ENCODE measurements around the gene RBM38. TPM values are rescaled to one million over a fixed set of nuclear protein-coding genes. Genes with fewer than 3 reads are reported as not detected.

RBM38 gene
- total and polyA plus RNA-seq, 9 of the 15 experiments (the other 6 are each of a cell fraction or from before 2014, with no cell fraction given), result 0.28 to 82.4 (median 33.2) TPM

GRCh38 chr20:57351042-57351783, 40.0 kb upstream of the RBM38 start, which contains the start of gene RAE1:
RAE1 (plus strand) TSS chr20:57351255; CDS start chr20:57354039, 2,784 bp downstream.
- H3K4me2 ChIP-seq (ENCODE audit: insufficient read depth, low read length), result peak within 1 kb of the TSS; percentile 100
- in situ Hi-C loops (cut with MboI), result no loop called here
- DNase-seq (ENCODE audit: extremely low read depth in 1 of 4, low spot score in 3 of 4), result peak; percentile 75 to 95 (median 81)
- intact Hi-C loops (cut with micrococcal nuclease), result no loop called here
- ChIA-PET POLR2A (interaction anchor here (0.8 kb wide), 1 partner anchor 28 kb away, joined by 3 read pairs; no protein-coding TSS in a partner anchor), CTCF (ENCODE audit: low intra/inter-chr PET ratio) (no interaction called here)
- peaks cover 7% of the 10 kb centered on the region in 2 experiments for H3K4me1 ChIP-seq (replicated peaks in 1 of 2; ENCODE audit: control insufficient read depth in 2 of 2, insufficient read depth in 2 of 2, low read length in 2 of 2)
- peak; percentile 97 for ATAC-seq
- peak; percentile 93 for FAIRE-seq
- H3K9me1 ChIP-seq (ENCODE audit: control insufficient read depth, insufficient read depth, low read length), result no peaks in the 10 kb centered on the region
- H2AFZ ChIP-seq (ENCODE audit: low read depth, low read length), result peak within 1 kb of the TSS; percentile 98
- H3K9ac ChIP-seq (ENCODE audit: insufficient read depth in 1 of 2, low read depth in 2 of 2, low read length in 2 of 2), result peak within 1 kb of the TSS; percentile 92 to 95
- peaks cover 10% of the 10 kb centered on the region for H4K20me1 ChIP-seq (replicated peaks; ENCODE audit: control insufficient read depth, insufficient read depth, low read length)
- H3K36me3 ChIP-seq (ENCODE audit: control insufficient read depth, insufficient read depth, low read length), result peaks cover 34% of the 10 kb centered on the region
- peaks cover 39% of the 10 kb centered on the region for H3K79me2 ChIP-seq (ENCODE audit: control insufficient read depth, insufficient read depth, low read length)
- peak within 1 kb of the TSS; percentile 96 for H3K4me3 ChIP-seq
- no peaks in the 10 kb centered on the region for H3K9me3 ChIP-seq (replicated peaks; ENCODE audit: control insufficient read depth, insufficient read depth, low read depth, low read length)
- 0% methylated on average over 59 of the region's 64 CpGs for WGBS (ENCODE audit: insufficient coverage, low coverage, missing lambda C conversion rate)
- TSS peak; percentile 42 for BruUV-seq (replicated peaks)
- H3K27ac ChIP-seq (ENCODE audit: extremely low read depth, low read depth, low read length), result peak within 1 kb of the TSS; percentile 91
- H3K27me3 ChIP-seq (ENCODE audit: control insufficient read depth in 2 of 2, insufficient read depth in 2 of 2, low read length in 2 of 2), result no peaks in the 10 kb centered on the region
- TF ChIP-seq, protein P1, sequence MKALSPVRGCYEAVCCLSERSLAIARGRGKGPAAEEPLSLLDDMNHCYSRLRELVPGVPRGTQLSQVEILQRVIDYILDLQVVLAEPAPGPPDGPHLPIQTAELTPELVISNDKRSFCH (CRISPR knock-in tag; IDR thresholded peaks at IDR 0.05), result no peak
- TF ChIP-seq, protein P1 (tag; IDR thresholded peaks at IDR 0.05), result 0 out of 2 replicates have a peak, but pooled peaks have one; percentile 46
- peak; percentile 54; the same call in 1 of the 2 replicates for TF ChIP-seq RFX1 (IDR thresholded peaks at IDR 0.05)
- TF ChIP-seq TAF1 (IDR thresholded peaks at IDR 0.05; ENCODE audit: control insufficient read depth, extremely low read depth, insufficient read depth, low read length, severe bottlenecking), result peak; percentile 53
- peak; percentile 70 for TF ChIP-seq HNRNPLL (IDR thresholded peaks at IDR 0.05; ENCODE audit: low read depth, low read length, poor library complexity, severe bottlenecking)
- TF ChIP-seq PRMT5 (CRISPR knock-in tag; IDR thresholded peaks at IDR 0.05), result no peak
- no peak for TF ChIP-seq NCOA2 (IDR thresholded peaks at IDR 0.05; ENCODE audit: partially characterized antibody in 2 of 2)
- no peak for TF ChIP-seq MLX (CRISPR knock-in tag; conservative IDR thresholded peaks at IDR 0.05)
- TF ChIP-seq ZNF263 (CRISPR knock-in tag; IDR thresholded peaks at IDR 0.05; ENCODE audit: borderline replicate concordance), result no peak
- peak; percentile 93 to 94 for TF ChIP-seq NRF1 (conservative IDR thresholded peaks at IDR 0.05 in 1 of 2, IDR thresholded peaks at IDR 0.05 in 1 of 2)
- TF ChIP-seq ZFPM2 (CRISPR knock-in tag; IDR thresholded peaks at IDR 0.05), result no peak
- no peak for TF ChIP-seq CREB3 (tag; conservative IDR thresholded peaks at IDR 0.05; ENCODE audit: low read depth)
- peak; percentile 64 for TF ChIP-seq RB1 (IDR thresholded peaks at IDR 0.05; ENCODE audit: low read depth)
- TF ChIP-seq, protein P2, sequence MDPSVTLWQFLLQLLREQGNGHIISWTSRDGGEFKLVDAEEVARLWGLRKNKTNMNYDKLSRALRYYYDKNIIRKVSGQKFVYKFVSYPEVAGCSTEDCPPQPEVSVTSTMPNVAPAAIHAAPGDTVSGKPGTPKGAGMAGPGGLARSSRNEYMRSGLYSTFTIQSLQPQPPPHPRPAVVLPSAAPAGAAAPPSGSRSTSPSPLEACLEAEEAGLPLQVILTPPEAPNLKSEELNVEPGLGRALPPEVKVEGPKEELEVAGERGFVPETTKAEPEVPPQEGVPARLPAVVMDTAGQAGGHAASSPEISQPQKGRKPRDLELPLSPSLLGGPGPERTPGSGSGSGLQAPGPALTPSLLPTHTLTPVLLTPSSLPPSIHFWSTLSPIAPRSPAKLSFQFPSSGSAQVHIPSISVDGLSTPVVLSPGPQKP (CRISPR knock-in tag; IDR thresholded peaks at IDR 0.05), result no peak
- TF ChIP-seq E2F8 (IDR thresholded peaks at IDR 0.05; ENCODE audit: low read depth, partially characterized antibody), result peak; percentile 84
